SU-DHL-6 (cell line): Measurements from ENCODE around the gene EN2.

Source experiments
- H2AFZ ChIP-seq: fragments of 200-600 bp; sonication (generic); 2 replicates; pipeline ENCODE4 v1.6.1; 2014; ENCODE audit warnings: low read depth, mild to moderate bottlenecking, moderate library complexity, mixed read lengths, antibody characterized with exemption, low read length; ENCODE audit not compliant: severe bottlenecking
- H3F3A ChIP-seq: fragments of 200-600 bp; shearing (Covaris generic); 2 replicates; pipeline ENCODE4 v1.6.0; 2016; ENCODE audit warnings: antibody characterized with exemption, mild to moderate bottlenecking; ENCODE audit not compliant: insufficient read depth
- H3K27ac ChIP-seq: fragments of 200-600 bp; sonication (generic); 2 replicates; pipeline ENCODE4 v1.5.1; 2016; ENCODE audit warnings: low read depth, mild to moderate bottlenecking, low read length, moderate library complexity, mixed read lengths
- H3K27me3 ChIP-seq: fragments of 200-600 bp; sonication (generic), shearing (Covaris generic); 2 replicates; pipeline ENCODE4 v1.6.0; 2014; ENCODE audit warnings: mild to moderate bottlenecking, low read length
- H3K36me3 ChIP-seq: fragments of 200-600 bp; sonication (generic); 2 replicates; pipeline ENCODE4 v1.6.1; 2014; ENCODE audit warnings: mild to moderate bottlenecking, low read length, mixed read lengths
- H3K4me2 ChIP-seq: fragments of 300-600, 200-600 bp; shearing (Covaris generic), sonication (generic); 2 replicates; pipeline ENCODE4 v1.6.0; 2014; ENCODE audit warnings: low read length, low read depth, mild to moderate bottlenecking; ENCODE audit not compliant: poor library complexity, severe bottlenecking
- H3K4me3 ChIP-seq: fragments of 200-600 bp; sonication (generic); 2 replicates; pipeline ENCODE4 v1.5.1; 2014; ENCODE audit warnings: antibody characterized with exemption, low read length, mild to moderate bottlenecking, mixed read lengths; ENCODE audit not compliant: insufficient read depth, poor library complexity, severe bottlenecking
- H3K79me2 ChIP-seq: fragments of 200-600 bp; sonication (generic); 2 replicates; pipeline ENCODE4 v1.6.1; 2014; ENCODE audit warnings: mild to moderate bottlenecking, low read length, moderate library complexity; ENCODE audit not compliant: insufficient read depth
- H3K9ac ChIP-seq: fragments of 200-600 bp; sonication (generic); 2 replicates; pipeline ENCODE4 v1.7.0; 2014; ENCODE audit warnings: mild to moderate bottlenecking, low read length
- H3K9me2 ChIP-seq: fragments of 200-600 bp; sonication (generic); replicated peaks from 2 replicates; pipeline ENCODE4 v1.6.1; 2014; ENCODE audit warnings: low read length; ENCODE audit not compliant: insufficient read depth
- H3K9me3 ChIP-seq: fragments of 200-600 bp; sonication (generic); 2 replicates; pipeline ENCODE4 v1.6.1; 2014; ENCODE audit warnings: low read length, mixed read lengths; ENCODE audit not compliant: insufficient read depth
- H4K20me1 ChIP-seq: fragments of 200-600 bp; sonication (generic); 2 replicates; pipeline ENCODE4 v1.6.1; 2014; ENCODE audit warnings: low read depth, mild to moderate bottlenecking, antibody characterized with exemption, low read length, moderate library complexity, mixed read lengths
- EZH2phosphoT487 ChIP-seq: fragments of 200-600 bp; sonication (generic), shearing (Covaris generic); conservative IDR thresholded peaks from 2 replicates; pipeline ENCODE4 v1.6.1; 2018; ENCODE audit warnings: mild to moderate bottlenecking, antibody characterized with exemption, low read length, moderate library complexity, mixed read lengths
- TF ChIP-seq, protein P1 (sequence below): fragments of 200-600 bp; sonication (generic); IDR thresholded peaks from one replicate; pipeline ENCODE4 v1.5.1; 2017; ENCODE audit warnings: antibody characterized with exemption, mild to moderate bottlenecking, low read length, moderate library complexity; ENCODE audit not compliant: insufficient read depth, poor library complexity, severe bottlenecking

EN2 gene

DNA sequence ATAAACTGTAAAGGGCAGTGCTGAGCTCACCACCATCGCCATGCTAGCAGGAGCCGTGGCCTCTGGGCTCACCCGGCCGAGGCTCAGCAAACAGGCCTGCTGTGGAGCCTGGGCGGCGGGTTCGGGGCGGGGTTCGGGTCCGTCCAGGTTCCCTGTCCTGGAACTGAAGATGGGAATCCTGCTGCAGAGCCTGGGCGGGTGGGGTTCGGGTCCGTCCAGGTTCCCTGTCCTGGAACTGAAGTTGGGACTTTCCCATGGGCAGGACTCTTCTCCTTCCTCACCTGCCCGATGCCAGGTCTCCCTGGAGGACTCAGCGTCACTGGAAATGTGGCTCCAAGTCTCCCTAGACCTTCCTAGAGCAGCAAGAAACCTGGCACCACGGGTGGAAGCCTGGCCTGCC is 36.6 kb downstream of the EN2 start:
- TF ChIP-seq, protein P1, sequence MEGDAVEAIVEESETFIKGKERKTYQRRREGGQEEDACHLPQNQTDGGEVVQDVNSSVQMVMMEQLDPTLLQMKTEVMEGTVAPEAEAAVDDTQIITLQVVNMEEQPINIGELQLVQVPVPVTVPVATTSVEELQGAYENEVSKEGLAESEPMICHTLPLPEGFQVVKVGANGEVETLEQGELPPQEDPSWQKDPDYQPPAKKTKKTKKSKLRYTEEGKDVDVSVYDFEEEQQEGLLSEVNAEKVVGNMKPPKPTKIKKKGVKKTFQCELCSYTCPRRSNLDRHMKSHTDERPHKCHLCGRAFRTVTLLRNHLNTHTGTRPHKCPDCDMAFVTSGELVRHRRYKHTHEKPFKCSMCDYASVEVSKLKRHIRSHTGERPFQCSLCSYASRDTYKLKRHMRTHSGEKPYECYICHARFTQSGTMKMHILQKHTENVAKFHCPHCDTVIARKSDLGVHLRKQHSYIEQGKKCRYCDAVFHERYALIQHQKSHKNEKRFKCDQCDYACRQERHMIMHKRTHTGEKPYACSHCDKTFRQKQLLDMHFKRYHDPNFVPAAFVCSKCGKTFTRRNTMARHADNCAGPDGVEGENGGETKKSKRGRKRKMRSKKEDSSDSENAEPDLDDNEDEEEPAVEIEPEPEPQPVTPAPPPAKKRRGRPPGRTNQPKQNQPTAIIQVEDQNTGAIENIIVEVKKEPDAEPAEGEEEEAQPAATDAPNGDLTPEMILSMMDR: no peak
- TF ChIP-seq EZH2phosphoT487: no peak
- no peaks in the 10 kb centered on the region for H3F3A ChIP-seq
- H4K20me1 ChIP-seq: no peaks in the 10 kb centered on the region; the same call in 1 of the 2 replicates

DNA sequence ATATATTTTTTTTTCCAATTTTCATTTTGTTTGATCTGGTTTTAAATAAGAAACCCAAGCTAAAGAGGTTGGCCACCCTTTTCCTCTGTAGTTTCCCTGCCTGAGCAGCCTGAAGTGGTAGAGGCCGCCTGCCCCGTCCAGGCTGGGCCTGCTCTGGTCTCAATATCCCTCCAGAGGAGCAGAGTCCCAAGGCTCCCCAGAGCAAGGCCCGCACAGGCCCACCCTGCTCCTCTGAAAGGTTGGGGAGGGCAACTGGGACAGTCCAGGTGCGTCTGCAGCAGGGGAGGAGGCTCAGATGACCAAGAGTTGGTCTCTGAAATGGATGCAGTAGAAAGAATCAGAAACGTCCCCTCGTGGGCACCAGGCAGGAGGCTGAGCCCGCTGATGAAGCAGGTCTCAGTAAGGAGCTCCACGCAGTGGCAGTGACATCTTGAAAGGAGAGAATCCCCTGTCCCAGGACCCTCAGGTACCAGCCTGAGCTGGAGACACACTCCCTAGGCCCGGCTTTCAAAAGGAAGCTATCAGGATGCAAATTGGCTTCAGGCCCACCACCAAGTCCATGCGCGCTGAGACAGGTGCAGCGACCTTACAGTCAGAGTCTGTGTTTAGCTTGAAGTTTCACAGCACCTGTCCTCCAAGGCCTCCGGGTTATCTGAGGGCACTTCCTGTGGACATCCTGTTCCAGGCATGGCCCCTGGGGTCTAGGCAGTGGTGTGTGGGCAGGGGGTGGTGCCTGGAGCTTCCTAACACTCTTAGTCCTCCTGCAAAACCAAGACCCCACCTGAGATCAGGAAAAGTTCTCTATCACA is 37.7 kb downstream of the EN2 start:
- Histone ChIP-seq H3K79me2 (no peaks in the 10 kb centered on the region), H3K27me3 (no peaks in the 10 kb centered on the region), H3F3A (no peaks in the 10 kb centered on the region), H3K4me2 (no peak overlapping the region), H3K4me3 (no peak overlapping the region), H3K9me2 (no peaks in the 10 kb centered on the region), H3K36me3 (no peaks in the 10 kb centered on the region), H4K20me1 (no peaks in the 10 kb centered on the region; the same call in 1 of the 2 replicates), H3K9me3 (no peaks in the 10 kb centered on the region), H3K27ac (no peak overlapping the region), H3K9ac (no peak overlapping the region), H2AFZ (no peak overlapping the region)
- TF ChIP-seq EZH2phosphoT487: no peak
- TF ChIP-seq, protein P1: no peak

More for the DNA sequence above, 36.6 kb downstream of the EN2 start:
- Histone ChIP-seq H3K36me3 (no peaks in the 10 kb centered on the region), H3K9me3 (no peaks in the 10 kb centered on the region), H3K4me2 (no peak overlapping the region), H2AFZ (no peak overlapping the region), H3K27me3 (no peaks in the 10 kb centered on the region), H3K9me2 (no peaks in the 10 kb centered on the region), H3K79me2 (no peaks in the 10 kb centered on the region), H3K9ac (no peak overlapping the region), H3K4me3 (no peak overlapping the region), H3K27ac (no peak overlapping the region)

DNA sequence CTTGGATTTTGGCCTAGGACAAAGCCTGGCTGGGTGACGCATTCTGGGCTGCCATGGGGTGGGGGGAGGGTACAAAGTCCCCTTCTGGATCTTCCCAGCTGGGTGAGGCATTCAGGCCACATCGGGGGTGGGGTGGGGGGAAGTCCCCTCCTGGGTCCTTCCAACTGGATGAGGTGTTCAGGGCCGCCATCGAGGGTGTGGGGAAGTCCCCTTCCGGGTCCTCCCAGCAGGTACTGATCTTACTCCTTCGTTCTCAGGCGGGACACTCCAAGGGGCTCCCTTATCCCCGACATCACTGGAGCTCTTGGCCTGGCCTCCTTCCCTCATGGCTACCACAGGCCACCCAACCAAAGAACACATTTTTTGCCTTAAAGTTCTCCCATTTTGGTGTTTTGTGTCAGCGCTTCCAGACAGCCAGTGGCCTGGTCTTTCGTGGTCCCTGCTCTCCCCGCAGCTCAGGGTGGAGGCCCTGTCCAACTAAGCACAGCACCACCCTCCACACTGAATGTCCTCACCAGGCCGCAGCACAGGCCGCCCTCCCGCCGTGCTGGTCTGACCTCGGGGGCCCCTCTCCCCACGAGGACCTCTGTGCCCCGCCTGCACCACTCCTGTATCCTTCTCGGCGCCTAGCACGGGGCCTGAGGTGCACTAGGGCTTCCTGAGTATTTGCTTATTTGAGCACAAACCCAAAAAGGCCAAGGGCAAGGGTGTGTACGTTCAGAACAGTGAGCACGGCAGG is 38.5 kb downstream of the EN2 start:
- no peak overlapping the region for H2AFZ ChIP-seq
- no peaks in the 10 kb centered on the region for H3K9me2 ChIP-seq
- no peak overlapping the region for H3K9ac ChIP-seq
- H3K27ac ChIP-seq: no peak overlapping the region
- H3F3A ChIP-seq: no peaks in the 10 kb centered on the region
- H3K36me3 ChIP-seq: no peaks in the 10 kb centered on the region
- TF ChIP-seq EZH2phosphoT487: no peak
- TF ChIP-seq, protein P1: no peak
- no peaks in the 10 kb centered on the region for H3K27me3 ChIP-seq
- no peak overlapping the region for H3K4me3 ChIP-seq
- H4K20me1 ChIP-seq: no peaks in the 10 kb centered on the region; the same call in 1 of the 2 replicates
- H3K4me2 ChIP-seq: no peak overlapping the region
- H3K79me2 ChIP-seq: no peaks in the 10 kb centered on the region
- H3K9me3 ChIP-seq: no peaks in the 10 kb centered on the region
